GM18511 (cell line): ENCODE data around the gene RIOK3.
"Not testable (repeated sequence)": the region's sequence is repeated elsewhere in the genome, so short reads cannot be mapped to it uniquely, and the experiment has no call there.

ENCODE experiments used
- ATAC-seq: cut with Tn5 transposase; IDR thresholded peaks from one replicate; pipeline ENCODE4 v1.9.1; 2021; ENCODE audit warnings: mild to moderate bottlenecking, moderate library complexity; ENCODE audit not compliant: unreplicated experiment

RIOK3 gene

GRCh38 chr18:23452728-23453679 lies at the start of gene RIOK3:
Gene RIOK3 (plus strand): TSS chr18:23453287. CDS start chr18:23453440, 153 bp downstream.
- peak; percentile 97 for ATAC-seq

GRCh38 chr18:23403310-23403709 lies 49.8 kb upstream of the RIOK3 start:
- ATAC-seq: no peak

GRCh38 chr18:23405636-23406035 lies 47.5 kb upstream of the RIOK3 start:
- no peak for ATAC-seq

GRCh38 chr18:23406271-23406787 lies 46.8 kb upstream of the RIOK3 start:
- no peak for ATAC-seq

GRCh38 chr18:23412351-23412964 lies 40.6 kb upstream of the RIOK3 start:
- ATAC-seq: no peak

- ATAC-seq: no peak
Observed at GRCh38 chr18:23415515-23415914, 37.6 kb upstream of the RIOK3 start.

- no peak for ATAC-seq
Observed at GRCh38 chr18:23416298-23416697, 36.8 kb upstream of the RIOK3 start.

GRCh38 chr18:23421277-23421676 lies 31.8 kb upstream of the RIOK3 start:
- ATAC-seq: no peak

- peak; percentile 95 for ATAC-seq
Observed at GRCh38 chr18:23422751-23423418, 30.2 kb upstream of the RIOK3 start.

GRCh38 chr18:23424616-23425015 lies 28.5 kb upstream of the RIOK3 start:
- no peak for ATAC-seq

GRCh38 chr18:23428821-23429220 lies 24.3 kb upstream of the RIOK3 start:
- no peak for ATAC-seq

- not testable (repeated sequence) for ATAC-seq
Observed at GRCh38 chr18:23429538-23429937, 23.5 kb upstream of the RIOK3 start.

GRCh38 chr18:23433360-23433759 lies 19.7 kb upstream of the RIOK3 start:
- ATAC-seq: no peak

- peak; percentile 98 for ATAC-seq
Observed at GRCh38 chr18:23437357-23438045, 15.6 kb upstream of the RIOK3 start.

- ATAC-seq: no peak
Observed at GRCh38 chr18:23438046-23438377, 15.1 kb upstream of the RIOK3 start.

GRCh38 chr18:23438608-23439366 lies 14.3 kb upstream of the RIOK3 start:
- no peak for ATAC-seq

- no peak for ATAC-seq
Observed at GRCh38 chr18:23440131-23440530, 13.0 kb upstream of the RIOK3 start.

GRCh38 chr18:23442958-23443357 lies 10.1 kb upstream of the RIOK3 start:
- no peak for ATAC-seq

GRCh38 chr18:23448291-23448690 lies 4.8 kb upstream of the RIOK3 start:
- no peak for ATAC-seq

- no peak for ATAC-seq
Observed at GRCh38 chr18:23450022-23450421, 3.1 kb upstream of the RIOK3 start.
